ENCODE measurements around the gene CLEC11A.
A peak's percentile ranks its signal among the peaks of the same experiment; 100 is the strongest.
"Not testable (repeated sequence)": the region's sequence is repeated elsewhere in the genome, so short reads cannot be mapped to it uniquely, and the experiment has no call there.

CLEC11A gene

GRCh38 chr19:50756244-50756643 is 33.1 kb downstream of the CLEC11A start:
- not testable (repeated sequence) for FAIRE-seq; DNase-seq (ENCODE audit: low spot score)

- not testable (repeated sequence) for FAIRE-seq; DNase-seq (ENCODE audit: low spot score)
Observed at GRCh38 chr19:50757624-50758023, 34.5 kb downstream of the CLEC11A start.

GRCh38 chr19:50759076-50759475 is 35.9 kb downstream of the CLEC11A start:
- FAIRE-seq; DNase-seq (ENCODE audit: low spot score): not testable (repeated sequence)

- FAIRE-seq (no peak), DNase-seq (ENCODE audit: low spot score) (no peak)
Observed at GRCh38 chr19:50759886-50760285, 36.7 kb downstream of the CLEC11A start.

DNA sequence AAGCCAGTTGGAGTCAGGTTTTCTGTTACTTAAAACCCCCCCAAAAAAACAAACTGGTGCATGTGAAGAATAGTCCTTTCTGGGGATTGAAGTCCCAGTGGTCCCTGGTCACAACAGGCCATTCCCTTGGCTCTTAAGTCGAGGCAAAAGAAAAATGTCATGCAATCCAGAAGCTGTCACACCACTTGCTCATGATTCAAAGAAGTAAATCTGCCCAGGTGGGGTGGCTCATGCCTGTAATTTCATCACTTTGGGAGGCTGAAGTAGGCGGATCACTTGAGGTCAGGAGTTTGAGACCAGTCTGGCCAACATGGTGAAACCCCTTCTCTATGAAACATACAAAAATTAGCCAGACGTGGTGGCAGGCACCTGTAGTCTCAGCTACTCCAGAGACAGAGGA is 38.3 kb downstream of the CLEC11A start:
- not testable (repeated sequence) for FAIRE-seq; DNase-seq (ENCODE audit: low spot score)

GRCh38 chr19:50763521-50763920 is 40.4 kb downstream of the CLEC11A start:
- DNase-seq (ENCODE audit: low spot score); FAIRE-seq: not testable (repeated sequence)

- FAIRE-seq (no peak), DNase-seq (ENCODE audit: low spot score) (no peak)
Observed at GRCh38 chr19:50764409-50764808, 41.2 kb downstream of the CLEC11A start.

DNA sequence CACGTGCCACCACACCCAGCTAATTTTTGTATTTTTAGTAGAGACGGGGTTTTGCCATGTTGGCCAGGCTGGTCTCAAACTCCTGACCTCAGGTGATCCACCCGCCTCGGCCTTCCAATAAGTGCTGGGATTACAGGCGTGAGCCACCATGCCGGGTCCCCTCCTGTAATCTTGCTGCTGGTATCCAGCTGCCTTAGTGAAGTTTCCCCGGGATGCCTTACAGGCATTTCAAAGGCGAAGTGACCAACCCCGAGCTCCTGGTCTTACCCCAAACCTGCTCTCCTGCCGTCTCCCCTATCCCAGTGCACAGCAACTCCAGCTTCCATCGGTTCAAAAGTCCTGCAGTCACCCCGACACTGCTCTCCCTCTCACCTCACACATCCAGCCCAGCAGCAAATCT is 43.6 kb downstream of the CLEC11A start:
- not testable (repeated sequence) for FAIRE-seq

DNA sequence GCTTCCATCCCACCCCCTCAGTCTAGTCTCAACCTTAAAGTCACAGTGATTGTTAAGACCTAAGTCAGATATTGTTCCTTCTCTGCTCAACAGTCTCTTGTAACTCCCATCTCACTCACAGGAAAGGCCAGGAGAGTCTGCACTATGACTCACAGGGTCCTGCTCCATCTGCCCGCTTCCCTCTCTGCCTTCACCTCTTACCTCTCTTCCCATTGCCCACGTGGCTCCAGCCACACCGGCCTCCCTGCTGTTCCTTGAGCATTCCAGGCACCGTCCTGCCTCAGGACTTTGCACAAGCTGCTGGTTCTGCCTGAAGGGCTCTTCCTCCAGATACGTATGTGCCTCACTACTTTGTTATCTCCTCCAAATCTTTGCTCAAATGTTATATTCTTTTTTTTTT is 44.1 kb downstream of the CLEC11A start:
- peak; percentile 10 for DNase-seq (ENCODE audit: low spot score)
- not testable (repeated sequence) for FAIRE-seq

More for the DNA sequence above, 43.6 kb downstream of the CLEC11A start:
- DNase-seq (ENCODE audit: low spot score) = not testable (repeated sequence)

DNA sequence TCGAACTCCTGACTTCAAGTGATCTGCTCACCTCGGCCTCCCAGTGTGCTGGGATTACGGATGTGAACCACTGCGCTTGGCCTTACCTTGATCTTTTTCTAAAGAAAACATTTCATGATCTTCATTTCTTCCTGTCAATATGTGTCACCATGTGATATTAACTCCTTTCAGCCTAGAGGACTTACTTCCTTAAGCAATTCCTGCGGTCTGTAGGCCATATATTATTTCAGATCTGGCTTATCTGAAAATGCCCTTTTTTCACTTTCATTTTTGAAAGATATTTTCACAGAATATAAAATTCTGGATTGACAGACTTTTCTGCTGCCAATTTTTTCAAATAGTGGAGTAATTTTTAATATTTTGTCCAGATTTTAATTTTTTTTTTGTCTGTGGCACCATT is 45.1 kb downstream of the CLEC11A start:
- DNase-seq (ENCODE audit: low spot score) (no peak), FAIRE-seq (no peak)

DNA sequence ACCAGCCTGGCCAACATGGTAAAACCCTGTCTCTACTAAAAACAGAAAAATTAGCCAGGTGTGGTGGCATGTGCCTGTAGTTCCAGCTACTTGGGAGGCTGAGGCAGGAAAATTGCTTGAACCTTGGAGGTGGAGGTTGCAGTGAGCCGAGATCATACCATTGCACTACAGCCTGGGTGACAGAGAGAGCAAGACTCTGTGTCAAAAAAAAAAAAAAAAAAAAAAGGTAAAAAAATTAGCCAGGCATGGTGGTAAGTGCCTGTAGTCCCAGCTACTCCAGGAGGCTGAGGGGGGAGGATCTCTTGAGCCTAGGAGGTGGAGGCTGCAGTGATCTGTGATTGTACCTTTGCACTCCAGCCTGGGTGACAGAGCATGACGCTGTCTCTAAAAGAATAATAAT is 47.0 kb downstream of the CLEC11A start, which contains the start of gene GPR32:
Gene GPR32 (plus strand): TSS at position 301 of the 400 bp plus-strand sequence. CDS start 137 bp downstream, outside the sequence.
- not testable (repeated sequence) for FAIRE-seq; DNase-seq (ENCODE audit: low spot score)

DNA sequence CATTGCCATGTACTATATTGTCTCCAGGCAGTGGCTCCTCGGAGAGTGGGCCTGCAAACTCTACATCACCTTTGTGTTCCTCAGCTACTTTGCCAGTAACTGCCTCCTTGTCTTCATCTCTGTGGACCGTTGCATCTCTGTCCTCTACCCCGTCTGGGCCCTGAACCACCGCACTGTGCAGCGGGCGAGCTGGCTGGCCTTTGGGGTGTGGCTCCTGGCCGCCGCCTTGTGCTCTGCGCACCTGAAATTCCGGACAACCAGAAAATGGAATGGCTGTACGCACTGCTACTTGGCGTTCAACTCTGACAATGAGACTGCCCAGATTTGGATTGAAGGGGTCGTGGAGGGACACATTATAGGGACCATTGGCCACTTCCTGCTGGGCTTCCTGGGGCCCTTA is 47.7 kb downstream of the CLEC11A start:
- DNase-seq (ENCODE audit: low spot score) (no peak), FAIRE-seq (no peak)

- DNase-seq (ENCODE audit: low spot score) (no peak), FAIRE-seq (no peak)
Observed at GRCh38 chr19:50772476-50772875, 49.3 kb downstream of the CLEC11A start.

DNA sequence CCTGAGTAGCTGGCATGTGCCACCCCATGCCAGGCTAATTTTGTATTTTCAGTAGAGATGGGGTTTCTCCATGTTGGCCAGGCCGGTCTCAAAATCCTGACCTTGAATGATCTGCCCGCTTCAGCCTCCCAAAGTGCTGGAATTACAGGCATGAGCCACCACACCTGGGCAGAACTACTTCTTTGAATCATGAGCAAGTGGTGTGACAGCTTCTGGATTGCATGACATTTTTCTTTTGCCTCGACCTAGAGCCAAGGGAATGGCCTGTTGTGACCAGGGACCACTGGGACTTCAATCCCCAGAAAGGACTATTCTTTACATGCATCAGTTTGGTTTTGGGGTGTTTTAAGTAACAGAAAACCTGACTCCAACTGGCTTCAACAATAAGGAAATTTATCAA is 49.7 kb downstream of the CLEC11A start:
- DNase-seq (ENCODE audit: low spot score); FAIRE-seq: not testable (repeated sequence)

- not testable (repeated sequence) for FAIRE-seq; DNase-seq (ENCODE audit: low spot score)
Observed at GRCh38 chr19:50773454-50773853, 50.3 kb downstream of the CLEC11A start.

Data from RCC 7860 (cell line).